HG03175 (cell line): ENCODE measurements around the gene ACACA.

ENCODE experiments used
- ATAC-seq: cut with Tn5 transposase; IDR thresholded peaks from one replicate; pipeline ENCODE4 v1.9.1; 2021; ENCODE audit warnings: mild to moderate bottlenecking, moderate library complexity; ENCODE audit not compliant: unreplicated experiment

The ACACA gene

GRCh38 chr17:37109731-37110710, 296.6 kb downstream of the ACACA start:
- no peak for ATAC-seq

DNA sequence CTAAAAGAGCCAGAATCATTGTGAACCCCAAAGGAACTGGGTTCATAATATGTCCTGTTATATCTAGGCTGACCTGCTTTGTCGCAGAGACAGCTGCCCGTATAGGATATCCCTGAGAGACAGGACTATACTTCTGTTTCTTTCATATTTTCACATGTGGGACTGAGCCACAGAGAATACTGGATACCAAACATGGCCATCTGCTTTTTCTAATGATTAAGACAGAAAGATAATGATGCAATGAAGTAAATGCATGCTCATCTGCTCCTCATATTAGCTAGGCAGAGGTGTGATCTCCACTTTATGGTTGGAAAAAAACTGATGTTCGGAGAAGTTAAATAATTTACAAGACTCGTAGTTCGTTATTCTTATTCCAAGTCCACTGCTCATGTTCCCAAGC, 297.5 kb downstream of the ACACA start:
- no peak for ATAC-seq

DNA sequence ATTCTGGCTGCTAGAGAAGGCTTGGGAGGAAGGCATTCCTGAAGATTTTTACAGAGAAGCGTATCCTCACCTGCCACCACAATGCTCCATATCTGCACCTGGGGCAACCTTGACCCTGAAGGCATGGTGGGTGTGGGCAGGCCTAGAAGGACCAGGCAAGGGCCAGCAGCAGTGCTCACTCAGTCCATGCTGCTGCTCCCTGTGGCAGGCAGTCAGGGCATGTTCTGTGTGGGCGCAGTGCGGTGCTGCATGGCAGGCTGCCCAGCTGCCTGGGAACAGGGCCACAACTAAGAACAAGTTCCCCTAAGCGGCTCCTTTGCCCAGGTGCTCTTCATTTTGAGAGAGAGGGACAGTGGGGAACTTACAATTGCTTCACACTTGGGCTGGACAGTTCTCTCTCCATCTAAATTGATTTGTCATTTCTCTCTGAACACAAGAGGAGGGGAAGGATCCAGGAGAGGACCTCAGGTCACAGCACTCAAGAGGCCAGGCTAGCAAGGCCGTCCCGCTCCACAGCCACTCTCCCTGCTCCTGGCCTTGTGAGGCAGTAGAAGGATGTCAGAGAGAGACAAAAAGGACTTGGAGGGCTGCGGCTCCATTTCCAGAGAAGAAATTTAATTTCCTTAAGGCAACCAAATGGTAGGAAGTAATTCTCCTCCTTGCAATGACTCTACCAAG, 299.1 kb downstream of the ACACA start:
- no peak for ATAC-seq

- no peak for ATAC-seq
These were observed 300.6 kb downstream of the ACACA start for GRCh38 chr17:37106049-37106448.

- no peak for ATAC-seq
These were observed 303.4 kb downstream of the ACACA start for GRCh38 chr17:37103231-37103630.

- no peak for ATAC-seq
These were observed 305.3 kb downstream of the ACACA start for GRCh38 chr17:37101306-37101705.

DNA sequence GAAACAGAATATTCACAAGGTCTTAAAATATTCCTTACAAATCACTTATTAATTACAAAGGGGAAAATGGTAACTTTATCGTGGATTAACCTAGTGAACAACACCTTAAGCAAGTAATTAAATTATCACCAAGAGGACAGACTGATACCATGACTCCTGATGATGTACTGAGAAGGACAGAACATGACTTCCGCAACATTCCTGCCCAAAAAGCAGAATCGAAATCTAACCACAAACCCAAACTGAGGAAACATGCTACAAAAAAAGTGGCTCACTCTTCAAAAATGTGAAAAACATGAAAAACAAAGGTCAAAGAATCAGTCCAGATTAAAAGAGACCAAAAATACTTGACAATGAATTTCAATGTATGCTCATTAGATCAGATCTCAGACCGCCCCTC, 306.4 kb downstream of the ACACA start:
- no peak for ATAC-seq

DNA sequence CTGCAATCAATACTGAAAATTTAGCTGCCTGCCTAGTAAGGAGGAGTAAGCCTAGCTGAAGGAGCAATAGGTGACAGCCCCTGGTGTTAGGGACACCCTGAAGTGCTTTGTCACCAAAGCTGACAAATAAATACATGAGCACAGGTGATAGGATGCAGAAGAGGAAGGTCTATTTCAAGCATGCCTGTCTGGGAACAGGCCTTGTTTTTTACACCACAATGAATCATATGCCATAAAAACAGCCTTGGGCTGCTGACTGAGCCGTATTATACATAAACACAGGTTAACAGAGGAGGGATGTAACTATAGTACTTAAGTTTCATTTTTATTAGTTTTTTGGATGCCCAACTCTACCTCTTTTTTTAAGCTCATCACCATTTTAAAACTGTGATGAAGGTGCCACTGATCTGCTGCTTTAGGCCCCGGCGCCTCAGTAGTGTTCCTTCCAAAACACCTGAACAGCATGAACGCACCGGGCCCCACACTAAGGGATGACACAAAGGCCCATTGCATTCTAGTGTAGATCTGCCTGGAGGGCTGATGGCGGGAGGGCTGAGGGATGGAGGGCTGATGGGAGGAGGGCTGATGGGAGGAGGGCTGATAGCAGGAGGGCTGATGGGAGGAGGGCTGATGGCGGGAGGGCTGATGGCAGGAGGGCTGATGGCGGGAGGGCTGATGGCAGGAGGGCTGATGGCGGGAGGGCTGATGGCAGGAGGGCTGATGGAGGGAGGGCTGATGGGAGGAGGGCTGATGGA, 307.5 kb downstream of the ACACA start:
- ATAC-seq: no peak

GRCh38 chr17:37098152-37098551, 308.5 kb downstream of the ACACA start:
- no peak for ATAC-seq

DNA sequence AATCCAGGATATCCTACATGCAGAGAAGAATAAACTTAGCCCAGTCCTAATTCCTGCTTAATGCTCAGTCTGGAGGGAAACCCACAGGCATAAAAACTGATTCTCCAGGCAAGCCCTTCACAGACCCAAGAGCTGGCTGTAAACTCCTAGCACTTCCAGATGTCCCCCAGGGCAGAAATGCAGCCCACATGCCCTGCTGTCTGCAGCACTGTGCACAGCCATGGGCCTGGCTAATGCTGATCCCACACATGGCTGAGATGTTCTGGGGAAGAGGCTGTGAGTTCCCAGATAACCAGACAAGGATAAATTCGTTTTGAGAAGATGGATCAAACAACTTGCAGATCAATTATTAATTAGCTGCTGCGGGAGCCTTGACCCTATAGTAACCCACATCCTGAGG, 309.5 kb downstream of the ACACA start:
- no peak for ATAC-seq

GRCh38 chr17:37096071-37096470, 310.6 kb downstream of the ACACA start:
- ATAC-seq: no peak

GRCh38 chr17:37094391-37094790, 312.2 kb downstream of the ACACA start:
- ATAC-seq: no peak

- ATAC-seq: no peak
These were observed 313.9 kb downstream of the ACACA start for GRCh38 chr17:37092701-37093100.

GRCh38 chr17:37092071-37092470, 314.6 kb downstream of the ACACA start:
- no peak for ATAC-seq

GRCh38 chr17:37090941-37091340, 315.7 kb downstream of the ACACA start:
- no peak for ATAC-seq

DNA sequence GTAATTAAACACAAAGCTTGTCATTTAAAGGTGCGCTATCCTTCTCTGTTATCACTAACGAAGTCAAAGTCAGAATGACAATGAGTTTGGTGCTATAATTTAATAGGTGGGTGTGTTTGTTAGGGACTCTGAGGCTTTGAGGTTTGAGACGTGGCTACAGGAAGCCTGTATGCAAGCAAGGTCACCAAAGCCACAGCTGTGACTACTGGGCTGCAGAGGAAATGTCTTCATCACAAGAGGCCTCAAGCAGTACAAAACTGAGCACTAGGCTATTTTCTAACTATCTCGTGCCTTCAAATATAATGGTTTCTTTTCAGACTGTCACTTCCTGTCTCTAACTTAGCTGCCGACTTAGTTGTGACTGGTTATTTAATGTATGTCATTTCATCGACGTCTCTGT, 316.7 kb downstream of the ACACA start:
- ATAC-seq: no peak

GRCh38 chr17:37088913-37089312, 317.7 kb downstream of the ACACA start:
- ATAC-seq: no peak

DNA sequence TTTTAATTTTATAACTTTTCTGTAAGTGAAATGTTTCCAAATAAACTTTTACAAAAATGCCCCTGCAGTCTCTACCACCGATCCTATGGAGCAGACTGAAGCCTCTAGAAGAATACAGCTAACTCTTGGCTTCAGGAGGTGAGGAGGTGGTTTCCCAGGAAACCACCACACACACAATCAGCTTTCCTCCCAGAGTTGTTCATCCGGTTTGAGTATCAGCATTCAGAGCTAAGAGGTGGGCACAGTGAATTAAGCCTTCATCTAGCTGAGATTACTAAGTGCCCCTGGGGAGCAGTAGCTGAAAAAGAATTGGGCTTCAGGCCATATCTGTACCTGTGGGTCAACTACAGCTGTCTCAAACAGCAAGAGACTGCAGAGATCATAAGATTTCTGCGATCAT, 318.2 kb downstream of the ACACA start:
- ATAC-seq: no peak

DNA sequence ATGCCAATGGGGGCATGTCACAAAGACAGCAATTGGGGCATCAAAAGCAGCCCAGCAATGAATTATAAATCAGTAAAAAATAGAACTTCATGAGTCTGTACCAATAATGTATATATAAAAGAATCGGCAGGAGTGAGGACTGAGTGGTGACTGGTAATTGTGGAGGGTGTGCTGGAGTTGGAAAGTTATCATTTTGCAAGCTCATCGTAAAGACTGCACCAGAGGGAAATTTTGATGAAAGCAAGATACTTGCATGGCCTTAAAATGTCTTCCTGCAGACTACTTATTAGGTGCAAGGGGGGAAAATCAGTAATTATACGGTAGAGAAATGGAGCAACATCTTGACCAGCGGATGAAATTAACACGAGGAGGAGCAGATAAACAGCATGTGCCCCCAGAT, 319.0 kb downstream of the ACACA start:
- no peak for ATAC-seq

GRCh38 chr17:37086948-37087347, 319.7 kb downstream of the ACACA start:
- no peak for ATAC-seq

- ATAC-seq: no peak
These were observed 320.3 kb downstream of the ACACA start for GRCh38 chr17:37086334-37086733.
